ENCODE results near the gene RUNDC3A.

DNA sequence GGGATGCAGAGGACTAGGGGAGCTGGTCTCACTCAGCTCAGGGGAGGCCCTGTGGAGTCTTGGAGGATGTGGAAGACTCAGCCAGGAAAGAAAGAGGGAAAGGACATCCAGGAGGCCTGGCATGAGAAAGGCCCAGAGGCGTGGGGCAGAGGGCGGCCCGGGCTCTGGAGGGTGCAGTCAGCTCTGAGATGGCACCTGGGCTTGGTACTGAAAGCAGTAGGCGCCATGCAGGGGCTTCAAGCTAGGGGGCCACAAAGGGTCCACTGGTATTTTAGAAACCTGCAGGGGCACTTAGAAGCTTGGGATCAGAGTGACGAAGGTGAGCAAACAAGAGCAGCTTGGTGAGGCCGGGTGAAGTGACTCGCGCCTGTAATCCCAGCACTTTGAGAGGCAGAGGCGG, 49.7 kb downstream of the RUNDC3A start:
- no peak for TF ChIP-seq EZH2phosphoT487 (IDR thresholded peaks at IDR 0.05)
- TF ChIP-seq, protein P1, sequence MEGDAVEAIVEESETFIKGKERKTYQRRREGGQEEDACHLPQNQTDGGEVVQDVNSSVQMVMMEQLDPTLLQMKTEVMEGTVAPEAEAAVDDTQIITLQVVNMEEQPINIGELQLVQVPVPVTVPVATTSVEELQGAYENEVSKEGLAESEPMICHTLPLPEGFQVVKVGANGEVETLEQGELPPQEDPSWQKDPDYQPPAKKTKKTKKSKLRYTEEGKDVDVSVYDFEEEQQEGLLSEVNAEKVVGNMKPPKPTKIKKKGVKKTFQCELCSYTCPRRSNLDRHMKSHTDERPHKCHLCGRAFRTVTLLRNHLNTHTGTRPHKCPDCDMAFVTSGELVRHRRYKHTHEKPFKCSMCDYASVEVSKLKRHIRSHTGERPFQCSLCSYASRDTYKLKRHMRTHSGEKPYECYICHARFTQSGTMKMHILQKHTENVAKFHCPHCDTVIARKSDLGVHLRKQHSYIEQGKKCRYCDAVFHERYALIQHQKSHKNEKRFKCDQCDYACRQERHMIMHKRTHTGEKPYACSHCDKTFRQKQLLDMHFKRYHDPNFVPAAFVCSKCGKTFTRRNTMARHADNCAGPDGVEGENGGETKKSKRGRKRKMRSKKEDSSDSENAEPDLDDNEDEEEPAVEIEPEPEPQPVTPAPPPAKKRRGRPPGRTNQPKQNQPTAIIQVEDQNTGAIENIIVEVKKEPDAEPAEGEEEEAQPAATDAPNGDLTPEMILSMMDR (IDR thresholded peaks at IDR 0.05) = no peak
- TF ChIP-seq EZH2 (IDR thresholded peaks at IDR 0.05) = no peak
